Endothelial cell of umbilical vein (primary cell): ENCODE measurements around the gene MRPL53. TPM values are rescaled to one million over a fixed set of nuclear protein-coding genes. Genes with fewer than 3 reads are reported as not detected.

Experiments
- BruUV-seq: library from RNA; stranded (reverse); fragments of 400-500 nt; replicated peaks from 2 replicates; lab custom pipeline; 2021; lab: Mats Ljungman, UMichigan
- CTCF ChIA-PET: fragments of 300-600, 350-600 bp; sonication (Branson Sonifier 250); formaldehyde crosslinking; loops from one replicate; lab custom pipeline; 2021; ENCODE audit warnings: antibody characterized with exemption, inconsistent platforms; lab: Charles Lee
- POLR2A ChIA-PET: fragments of 300-600, 350-600 bp; sonication (Branson Sonifier 250); formaldehyde crosslinking; loops from one replicate; lab custom pipeline; 2021; ENCODE audit warnings: antibody characterized with exemption, inconsistent platforms; lab: Charles Lee
- DNase-seq: peaks from one replicate; pipeline ENCODE4 v3.0.0-alpha.2; 2011; ENCODE audit warnings: low read depth, low spot score
- FAIRE-seq: peaks from 2 replicates; lab custom pipeline; 2011; peaks lifted over from hg19 to GRCh38; lab: Jason Lieb, UNC
- H2AFZ ChIP-seq: 2 replicates; pipeline ENCODE4 v1.6.0; 2012; ENCODE audit warnings: low read depth, low read length, control low read depth, inconsistent platforms
- H3K27ac ChIP-seq: 2 replicates; pipeline ENCODE4 v1.5.1; 2011; ENCODE audit warnings: low read depth, mild to moderate bottlenecking, control low read depth, low read length, moderate library complexity; ENCODE audit not compliant: insufficient read depth
- H3K27me3 ChIP-seq, 2 experiments: 2 replicates each; pipeline versions ENCODE4 v1.6.0 to v1.6.1; 2011; ENCODE audit warnings: low read length in 2 of 2, mixed read lengths in 1 of 2; ENCODE audit not compliant: control insufficient read depth in 2 of 2, insufficient read depth in 2 of 2
- H3K36me3 ChIP-seq, 2 experiments: 2 replicates in 1 of 2; 3 replicates in 1 of 2; pipeline ENCODE4 v1.5.1; 2011; ENCODE audit warnings: low read length in 2 of 2, mild to moderate bottlenecking in 1 of 2, moderate library complexity in 1 of 2; ENCODE audit not compliant: control insufficient read depth in 2 of 2, insufficient read depth in 2 of 2; ENCODE audit errors: extremely low read depth in 1 of 2
- H3K4me1 ChIP-seq: 3 replicates; pipeline ENCODE4 v1.5.1; 2011; ENCODE audit warnings: mild to moderate bottlenecking, low read length; ENCODE audit not compliant: control insufficient read depth, insufficient read depth; ENCODE audit errors: extremely low read depth
- H3K4me2 ChIP-seq: 2 replicates; pipeline ENCODE4 v1.6.1; 2011; ENCODE audit warnings: low read length, control low read depth, mixed read lengths; ENCODE audit not compliant: insufficient read depth
- H3K4me3 ChIP-seq, 3 experiments: fragments of 200-600 bp in 1 of 3; sonication (generic), shearing (Covaris generic) in 1 of 3; replicated peaks in 1 of 3; 2 replicates each; pipeline ENCODE4 v1.5.1; 2011 to 2016; ENCODE audit warnings: control low read depth in 3 of 3, low read length in 3 of 3, mild to moderate bottlenecking in 2 of 3, inconsistent platforms in 1 of 3, low read depth in 1 of 3, moderate library complexity in 1 of 3; ENCODE audit not compliant: insufficient read depth in 1 of 3
- H3K79me2 ChIP-seq: 2 replicates; pipeline ENCODE4 v1.6.0; 2012; ENCODE audit warnings: low read length, inconsistent platforms; ENCODE audit not compliant: control insufficient read depth, insufficient read depth
- H3K9ac ChIP-seq: replicated peaks from 2 replicates; pipeline ENCODE3; 2011; ENCODE audit warnings: low read length, control low read depth; ENCODE audit not compliant: insufficient read depth; ENCODE audit errors: extremely low read depth
- H3K9me1 ChIP-seq: replicated peaks from 3 replicates; pipeline ENCODE4 v1.6.0; 2011; ENCODE audit warnings: mild to moderate bottlenecking, low read length; ENCODE audit not compliant: control insufficient read depth, insufficient read depth; ENCODE audit errors: extremely low read depth
- H3K9me3 ChIP-seq: replicated peaks from 2 replicates; pipeline ENCODE4 v1.5.1; 2012; ENCODE audit warnings: low read length, inconsistent platforms; ENCODE audit not compliant: control insufficient read depth, insufficient read depth
- H4K20me1 ChIP-seq: replicated peaks from 2 replicates; pipeline ENCODE3; 2011; ENCODE audit warnings: mild to moderate bottlenecking, low read length; ENCODE audit not compliant: control insufficient read depth, insufficient read depth; ENCODE audit errors: extremely low read depth
- EZH2 ChIP-seq: IDR thresholded peaks from 2 replicates; pipeline ENCODE4 v1.6.1; 2012; ENCODE audit warnings: borderline replicate concordance, low read depth, mild to moderate bottlenecking, moderate library complexity, low read length, inconsistent platforms; ENCODE audit not compliant: severe bottlenecking
- FOS ChIP-seq: IDR thresholded peaks from 2 replicates; pipeline ENCODE4 v1.6.1; 2011; ENCODE audit warnings: mild to moderate bottlenecking, low read length, moderate library complexity, borderline replicate concordance; ENCODE audit not compliant: insufficient read depth
- GATA2 ChIP-seq: IDR thresholded peaks from 2 replicates; pipeline ENCODE4 v1.7.0; 2011; ENCODE audit warnings: low read depth, mild to moderate bottlenecking, moderate library complexity, mixed read lengths, low read length; ENCODE audit not compliant: insufficient read length, insufficient read depth
- JUN ChIP-seq: IDR thresholded peaks from 2 replicates; pipeline ENCODE4 v1.6.1; 2011; ENCODE audit warnings: borderline replicate concordance, low read depth; ENCODE audit not compliant: insufficient read length, insufficient read depth
- MYC ChIP-seq: IDR thresholded peaks from one replicate; pipeline ENCODE4 v1.6.1; 2011; ENCODE audit warnings: mild to moderate bottlenecking, low read depth, low read length
- POLR2A ChIP-seq: IDR thresholded peaks from 2 replicates; pipeline ENCODE4 v1.6.1; 2012; ENCODE audit warnings: low read depth, mild to moderate bottlenecking, control low read depth, low read length
- POLR2AphosphoS5 ChIP-seq: IDR thresholded peaks from 2 replicates; pipeline ENCODE4 v1.6.1; 2012; ENCODE audit warnings: low read depth, mild to moderate bottlenecking, control low read depth, low read length, moderate library complexity; ENCODE audit not compliant: insufficient read depth
- dilution Hi-C: fragments of 300-500 bp; cut with MboI; formaldehyde crosslinking; loops from one replicate; pipeline ENCODE4 v1.15.0; 2019; ENCODE audit warnings: low sequenced_read_pairs; ENCODE audit not compliant: extremely low pct_ligation_motif_present
- intact Hi-C: fragments of 100-400 bp; cut with micrococcal nuclease; formaldehyde crosslinking; loops from one replicate; pipeline ENCODE4 v1.10.0; 2022
- polyA plus RNA-seq, 4 experiments: library from polyadenylated mRNA; depleted of rRNA in 3 of 4; stranded (reverse) in 3 of 4; unstranded in 1 of 4; fragments of >200 nt; gene quantifications; 2 replicates each; pipeline versions ENCODE4 v1.2.1 to v1.2.3, GENCODE V29; 2011 to 2012; ENCODE audit warnings: missing spikeins in 1 of 4
- total RNA-seq: library from RNA; stranded (reverse); gene quantifications from 2 replicates; pipeline ENCODE4 v1.2.3, GENCODE V29; 2021
- TF ChIP-seq, protein P1 (sequence below), 2 donors: IDR thresholded peaks; 1 replicate in 1 of 2; 2 replicates in 1 of 2; pipeline ENCODE4 v1.5.1; 2011; ENCODE audit warnings: low read length in 2 of 2, mild to moderate bottlenecking in 2 of 2, moderate library complexity in 2 of 2, control low read depth in 1 of 2, inconsistent platforms in 1 of 2, low read depth in 1 of 2; ENCODE audit not compliant: insufficient read depth in 1 of 2; ENCODE audit errors: extremely low read depth in 1 of 2
- TF ChIP-seq, protein P2 (sequence below): IDR thresholded peaks from 2 replicates; pipeline ENCODE4 v1.6.1; 2011; ENCODE audit not compliant: insufficient read depth, insufficient read length

Gene MRPL53
- total and polyA plus RNA-seq, 2 donors (not counting 3 experiments of a cell fraction or from before 2014, with no cell fraction given) = 68.7 to 69.7 TPM

DNA sequence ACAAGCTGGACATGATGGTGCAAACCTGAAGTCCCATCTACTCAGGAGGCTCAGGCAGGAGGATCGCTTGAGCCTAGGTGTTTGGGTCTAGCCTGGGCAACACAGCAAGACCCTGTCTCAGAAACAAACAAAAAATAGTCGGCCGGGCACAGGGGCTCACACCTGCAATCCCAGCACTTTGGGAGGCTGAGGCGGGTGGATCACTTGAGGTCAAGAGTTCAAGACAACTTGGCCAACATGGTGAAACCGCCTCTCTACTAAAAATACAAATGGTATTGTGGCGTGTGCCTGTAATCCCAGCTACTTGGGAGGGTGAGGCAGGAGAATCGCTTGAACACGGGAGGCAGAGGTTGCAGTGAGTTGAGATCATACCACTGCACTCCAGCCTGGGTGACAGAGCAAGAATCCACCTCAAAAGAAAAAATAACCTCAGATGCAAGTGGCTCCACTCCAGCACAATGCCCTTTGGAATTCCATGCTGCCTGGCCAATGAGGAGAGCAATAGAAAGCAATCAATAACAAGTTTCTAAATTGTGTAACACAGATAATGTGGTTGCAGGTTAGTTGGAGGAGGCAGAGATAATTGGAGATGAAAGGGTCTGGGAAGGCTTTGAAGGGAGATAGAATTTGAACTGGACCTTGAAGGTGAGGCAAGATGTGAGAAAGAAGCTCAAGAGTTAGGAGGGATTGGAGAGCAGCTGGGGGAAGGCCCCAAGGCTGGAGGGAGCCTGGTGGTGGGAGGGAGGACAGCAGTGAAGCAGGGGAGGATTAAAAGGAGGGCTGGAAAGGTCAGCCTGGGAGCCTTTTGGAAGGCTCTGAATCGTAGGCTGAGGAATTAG lies 16.4 kb upstream of the MRPL53 start:
- CTCF ChIA-PET = interaction anchor here (0.9 to 2.1 kb wide), 2 partner anchors 9 to 43 kb away, joined by 3 to 8 read pairs; no protein-coding TSS in a partner anchor

More for the DNA sequence above, 16.4 kb upstream of the MRPL53 start:
- Histone ChIP-seq H3K9me3 (no peaks in the 10 kb centered on the region), H3K4me1 (peaks cover 4% of the 10 kb centered on the region), H3K9ac (no peak overlapping the region), H3K79me2 (no peaks in the 10 kb centered on the region), H3K9me1 (no peaks in the 10 kb centered on the region), H3K36me3 (peaks cover 3 to 14% of the 10 kb centered on the region in 2 experiments), H3K4me3 (no peak overlapping the region), H4K20me1 (no peaks in the 10 kb centered on the region), H3K4me2 (no peak overlapping the region), H2AFZ (no peak overlapping the region), H3K27ac (no peak overlapping the region), H3K27me3 (no peaks in the 10 kb centered on the region)
- no TSS peak for BruUV-seq
- intact Hi-C loops (no loop called here), dilution Hi-C loops (no loop called here)
- no peak for FAIRE-seq
- TF ChIP-seq POLR2A = no peak
- no peak for TF ChIP-seq GATA2
- TF ChIP-seq FOS = no peak
- no peak for TF ChIP-seq EZH2
- no peak for TF ChIP-seq MYC
- TF ChIP-seq, protein P1, sequence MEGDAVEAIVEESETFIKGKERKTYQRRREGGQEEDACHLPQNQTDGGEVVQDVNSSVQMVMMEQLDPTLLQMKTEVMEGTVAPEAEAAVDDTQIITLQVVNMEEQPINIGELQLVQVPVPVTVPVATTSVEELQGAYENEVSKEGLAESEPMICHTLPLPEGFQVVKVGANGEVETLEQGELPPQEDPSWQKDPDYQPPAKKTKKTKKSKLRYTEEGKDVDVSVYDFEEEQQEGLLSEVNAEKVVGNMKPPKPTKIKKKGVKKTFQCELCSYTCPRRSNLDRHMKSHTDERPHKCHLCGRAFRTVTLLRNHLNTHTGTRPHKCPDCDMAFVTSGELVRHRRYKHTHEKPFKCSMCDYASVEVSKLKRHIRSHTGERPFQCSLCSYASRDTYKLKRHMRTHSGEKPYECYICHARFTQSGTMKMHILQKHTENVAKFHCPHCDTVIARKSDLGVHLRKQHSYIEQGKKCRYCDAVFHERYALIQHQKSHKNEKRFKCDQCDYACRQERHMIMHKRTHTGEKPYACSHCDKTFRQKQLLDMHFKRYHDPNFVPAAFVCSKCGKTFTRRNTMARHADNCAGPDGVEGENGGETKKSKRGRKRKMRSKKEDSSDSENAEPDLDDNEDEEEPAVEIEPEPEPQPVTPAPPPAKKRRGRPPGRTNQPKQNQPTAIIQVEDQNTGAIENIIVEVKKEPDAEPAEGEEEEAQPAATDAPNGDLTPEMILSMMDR (IDR thresholded peaks at IDR 0.05; ENCODE audit: extremely low read depth in 1 of 2, insufficient read depth in 1 of 2, low read depth in 1 of 2, low read length in 2 of 2) = no peak
- TF ChIP-seq POLR2AphosphoS5 = no peak
- TF ChIP-seq, protein P2, sequence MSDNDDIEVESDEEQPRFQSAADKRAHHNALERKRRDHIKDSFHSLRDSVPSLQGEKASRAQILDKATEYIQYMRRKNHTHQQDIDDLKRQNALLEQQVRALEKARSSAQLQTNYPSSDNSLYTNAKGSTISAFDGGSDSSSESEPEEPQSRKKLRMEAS = no peak
- no peak for TF ChIP-seq JUN
- DNase-seq = no peak
- POLR2A ChIA-PET = no interaction called here
